ENCODE data around the gene ANAPC5.
"Not testable (repeated sequence)": the region's sequence is repeated elsewhere in the genome, so short reads cannot be mapped to it uniquely, and the experiment has no call there.

Gene ANAPC5

DNA sequence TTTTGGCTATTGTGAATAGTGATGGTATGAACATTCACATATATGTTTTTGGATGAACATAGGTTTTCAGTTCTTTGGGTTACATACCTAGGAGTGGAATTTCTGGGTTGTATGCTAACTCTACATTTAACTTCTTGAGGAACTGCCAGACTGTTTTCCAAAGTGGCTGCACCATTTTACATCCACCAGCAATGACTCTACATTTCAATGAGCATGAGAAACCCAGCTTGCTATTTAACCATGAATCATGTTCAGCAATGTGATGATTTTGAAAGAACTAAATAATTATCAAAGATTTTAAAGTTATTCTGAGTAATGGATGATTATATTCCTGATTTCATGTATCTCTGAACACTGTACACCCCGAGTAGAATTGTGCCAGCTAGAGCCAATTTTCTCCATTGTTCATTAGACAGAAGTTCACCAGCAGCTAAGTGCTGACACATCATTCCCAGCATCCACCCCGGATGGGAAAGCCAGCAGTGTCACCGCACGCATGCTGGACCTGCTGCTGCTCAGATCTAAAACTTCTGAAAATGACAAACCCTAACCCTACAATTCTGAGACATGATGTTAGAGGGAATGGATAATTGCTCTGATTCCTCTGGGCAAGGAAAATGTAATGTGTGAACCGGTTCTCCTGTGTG is 13.3 kb upstream of the ANAPC5 start:
- peak; percentile 30 for DNase-seq

- DNase-seq = peak; percentile 65
Observed at GRCh38 chr12:121364683-121365121, 12.5 kb upstream of the ANAPC5 start.

- DNase-seq = no peak
Observed at GRCh38 chr12:121358073-121358472, 5.9 kb upstream of the ANAPC5 start.

- no peak for DNase-seq
Observed at GRCh38 chr12:121357331-121357730, 5.1 kb upstream of the ANAPC5 start.

GRCh38 chr12:121356657-121357056 is 4.4 kb upstream of the ANAPC5 start:
- no peak for DNase-seq

DNA sequence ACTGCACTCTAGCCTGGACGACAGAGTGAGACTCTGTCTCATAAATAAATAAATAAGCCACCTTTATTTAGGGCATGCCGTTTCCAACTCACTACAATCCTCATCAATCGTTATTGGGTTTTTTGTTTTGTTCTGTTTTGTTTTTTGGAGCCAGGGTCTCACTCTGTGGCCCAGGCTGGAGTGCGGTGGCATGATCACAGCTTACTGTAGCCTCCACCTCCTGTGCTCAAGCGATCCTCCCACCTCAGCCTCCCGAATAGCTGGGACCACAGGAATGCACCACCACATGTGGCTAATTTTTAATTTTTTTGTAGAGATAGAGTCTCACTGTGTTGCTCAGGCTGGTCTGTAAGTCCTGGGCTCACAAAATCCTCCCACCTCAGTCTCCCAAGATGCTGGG is 3.6 kb upstream of the ANAPC5 start:
- DNase-seq = no peak

GRCh38 chr12:121352682-121353018 is 439 bp upstream of the ANAPC5 start:
- DNase-seq = no peak

- DNase-seq = no peak
Observed at GRCh38 chr12:121346747-121347146, 5.5 kb downstream of the ANAPC5 start.

DNA sequence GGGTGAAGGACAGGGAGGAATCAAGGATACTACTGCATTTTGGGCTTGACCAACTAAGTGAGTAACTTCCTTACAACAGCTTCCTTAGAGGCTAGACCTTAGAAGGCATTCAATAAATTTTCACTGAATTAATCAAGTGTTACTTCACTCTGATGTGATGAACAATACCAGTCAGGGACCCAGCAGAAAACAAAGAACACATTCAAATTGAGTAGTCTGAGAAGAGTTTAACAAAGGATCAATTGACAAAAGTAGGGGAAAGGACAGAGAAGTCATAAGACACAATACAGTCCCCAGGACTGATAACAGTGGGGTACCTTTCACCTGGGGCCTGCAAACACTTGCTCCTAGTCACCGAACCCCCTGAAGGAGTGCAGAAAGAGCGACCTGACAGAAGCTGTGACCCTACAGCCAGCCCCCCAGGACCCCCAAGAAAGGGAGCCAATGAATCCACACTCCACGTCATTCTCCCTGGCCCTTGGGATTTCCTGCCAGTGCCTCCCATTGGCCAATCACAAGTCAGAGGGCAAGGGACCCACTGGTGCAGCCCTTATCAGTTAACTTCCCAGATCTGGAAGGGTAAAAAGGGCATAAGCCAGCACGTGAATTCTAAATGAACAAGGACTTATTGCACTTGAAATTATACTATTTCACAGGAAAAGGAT is 6.9 kb downstream of the ANAPC5 start:
- DNase-seq = no peak

DNA sequence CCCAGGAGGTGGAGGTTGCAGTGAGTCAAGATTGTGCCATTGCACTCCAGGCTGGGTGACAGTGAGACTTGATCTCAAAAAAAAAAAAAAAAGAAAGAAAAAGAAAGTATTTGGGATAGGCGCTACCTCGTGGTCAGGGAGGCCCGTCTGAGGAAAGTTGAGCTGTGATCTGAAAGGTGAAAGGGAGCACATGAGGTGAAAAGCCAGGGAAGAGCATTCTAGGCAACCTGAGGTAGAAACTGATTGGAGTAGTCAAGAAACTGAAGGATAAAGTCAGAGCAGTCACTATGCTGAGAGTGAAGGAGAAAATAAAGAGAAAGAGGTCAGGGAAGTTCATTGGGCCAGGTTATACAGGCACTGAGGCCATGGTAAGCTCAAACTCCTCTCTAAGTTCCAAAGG is 7.7 kb downstream of the ANAPC5 start:
- DNase-seq = no peak

- no peak for DNase-seq
Observed at GRCh38 chr12:121337416-121337815, 14.8 kb downstream of the ANAPC5 start.

DNA sequence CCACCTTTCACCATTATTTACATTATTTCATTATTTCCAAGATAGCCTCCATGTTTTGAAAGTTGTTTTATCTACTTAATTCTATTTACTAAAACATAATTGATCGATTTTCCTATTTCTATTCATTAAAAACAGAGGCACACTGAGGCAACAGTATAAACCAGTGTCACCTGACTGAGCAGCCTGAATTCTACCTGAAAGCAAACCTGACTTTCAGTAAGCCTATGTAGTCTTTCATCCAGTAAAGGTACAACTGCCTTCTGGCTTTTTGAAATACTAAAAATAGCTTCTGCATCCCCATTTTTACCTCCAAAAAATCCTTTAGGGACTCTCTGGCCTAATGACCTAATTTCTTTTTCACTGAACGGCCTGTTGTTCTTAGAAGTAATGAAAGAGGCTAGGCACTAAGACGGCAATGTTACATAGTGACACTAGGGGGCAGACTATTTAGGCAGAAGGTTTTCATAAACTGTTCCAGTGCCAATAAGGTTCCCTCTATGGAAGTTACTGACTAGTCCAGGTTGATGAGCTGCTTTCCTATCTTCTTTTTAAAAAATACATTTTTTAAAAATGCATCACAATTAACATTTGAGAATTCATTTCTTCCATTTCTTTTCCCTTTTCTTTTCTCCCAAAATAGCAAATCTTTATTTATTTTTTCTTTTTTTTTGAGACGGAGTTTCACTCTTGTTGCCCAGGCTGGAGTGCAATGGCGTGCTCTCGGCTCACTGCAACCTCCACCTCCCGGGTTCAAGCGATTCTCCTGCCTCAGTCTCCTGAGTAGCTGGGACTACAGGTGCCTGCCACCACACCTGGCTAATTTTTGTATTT is 17.5 kb downstream of the ANAPC5 start:
- DNase-seq = peak; percentile 67

GRCh38 chr12:121333747-121334146 is 18.5 kb downstream of the ANAPC5 start:
- DNase-seq = no peak

GRCh38 chr12:121331248-121331647 is 21.0 kb downstream of the ANAPC5 start:
- DNase-seq = no peak

GRCh38 chr12:121330692-121331091 is 21.5 kb downstream of the ANAPC5 start:
- no peak for DNase-seq

- DNase-seq = no peak
Observed at GRCh38 chr12:121330195-121330594, 22.0 kb downstream of the ANAPC5 start.

GRCh38 chr12:121328620-121329019 is 23.6 kb downstream of the ANAPC5 start:
- no peak for DNase-seq

DNA sequence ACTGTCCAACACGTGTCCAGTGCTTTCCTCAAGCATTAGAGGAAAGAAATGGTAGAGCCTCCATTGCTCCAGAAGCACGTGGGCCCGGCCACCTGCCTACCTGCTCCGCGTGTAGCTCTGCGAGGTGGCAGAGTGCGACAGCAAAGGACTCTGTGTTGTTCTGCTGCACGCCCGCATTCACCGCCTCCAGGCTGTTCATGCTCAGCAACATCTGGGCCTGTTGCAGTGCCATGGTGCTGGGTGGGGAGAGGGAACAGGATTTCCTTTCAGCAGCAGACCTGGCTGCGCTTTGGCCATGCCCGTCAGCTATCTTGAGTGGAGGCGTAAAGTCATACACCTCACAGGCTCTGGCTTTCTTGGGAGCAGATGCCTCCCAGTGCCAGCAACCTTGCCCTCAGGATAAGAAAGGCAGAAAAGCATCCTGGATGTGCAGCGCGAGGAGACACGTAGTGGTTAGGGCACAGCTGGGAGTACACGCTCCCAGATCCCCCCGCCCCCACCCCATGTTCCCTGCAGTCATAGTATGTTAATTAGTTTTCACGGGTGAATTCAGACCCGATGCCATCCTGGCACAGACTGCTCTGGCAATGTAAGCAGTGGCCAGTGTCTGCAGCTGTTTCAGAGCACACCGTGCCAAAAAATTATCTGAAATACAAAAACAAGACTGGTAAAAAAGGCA is 25.1 kb downstream of the ANAPC5 start:
- no peak for DNase-seq

DNA sequence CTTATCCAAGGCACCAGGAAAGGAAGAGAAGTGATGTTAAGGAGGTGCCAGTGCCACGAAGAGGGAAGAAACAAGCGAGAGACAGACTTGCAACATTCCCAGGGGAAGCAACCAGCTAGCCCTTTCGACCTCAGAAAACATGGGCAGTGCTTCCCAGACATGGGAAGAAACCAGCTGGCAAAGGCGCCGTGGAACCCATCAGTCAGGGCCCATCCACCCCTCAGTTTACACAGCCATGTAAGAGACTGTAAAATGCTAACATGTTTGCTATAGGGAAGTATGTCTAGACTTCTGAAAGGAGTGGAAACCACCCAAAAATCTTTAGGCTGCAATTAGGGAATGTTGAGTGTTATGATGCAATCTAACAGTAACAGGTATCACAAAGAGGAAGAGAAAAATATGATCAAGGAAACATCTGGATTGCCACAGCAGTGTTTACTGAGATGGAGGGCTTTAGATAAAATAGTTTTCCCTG is 26.3 kb downstream of the ANAPC5 start:
- peak; percentile 26 for DNase-seq

DNA sequence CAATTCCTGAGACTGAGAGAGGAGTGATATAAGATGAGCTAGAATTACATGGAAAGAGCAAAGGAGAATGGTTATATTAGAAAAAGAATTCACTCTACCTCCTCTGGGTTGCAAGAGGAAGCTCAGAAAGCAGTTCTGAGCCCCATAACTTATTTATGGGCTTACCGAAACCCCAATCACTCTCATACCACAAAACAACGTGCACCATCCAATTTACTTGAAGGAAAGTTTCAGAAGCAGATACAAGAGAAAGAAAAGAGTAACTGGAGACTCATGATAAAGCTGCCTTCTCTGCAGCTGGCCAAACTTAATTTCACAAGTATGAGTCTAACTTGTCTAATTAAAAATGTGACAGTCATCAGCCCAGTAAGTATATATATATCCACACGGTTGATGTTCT is 28.3 kb downstream of the ANAPC5 start:
- DNase-seq = no peak

DNA sequence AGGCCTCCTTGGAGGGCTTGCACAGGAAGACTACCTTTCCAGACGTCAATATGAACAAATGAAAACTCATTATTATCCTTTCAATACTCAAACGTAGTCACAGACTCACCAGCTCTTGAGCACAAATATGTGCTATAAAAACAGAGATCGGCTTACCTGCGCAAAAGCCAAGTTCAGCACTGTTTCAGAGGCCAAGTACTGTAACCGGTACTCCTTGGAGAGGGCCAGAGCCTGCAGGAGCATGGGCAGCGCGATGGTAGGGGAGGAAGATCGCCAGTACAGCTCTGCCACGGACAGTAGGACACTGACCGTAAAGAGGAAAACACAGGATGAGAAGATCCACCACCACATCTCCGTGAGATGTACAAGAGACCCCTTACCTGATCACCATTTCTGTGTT is 34.1 kb downstream of the ANAPC5 start:
- no peak for DNase-seq

- DNase-seq = no peak
Observed at GRCh38 chr12:121314431-121314830, 37.8 kb downstream of the ANAPC5 start.

DNA sequence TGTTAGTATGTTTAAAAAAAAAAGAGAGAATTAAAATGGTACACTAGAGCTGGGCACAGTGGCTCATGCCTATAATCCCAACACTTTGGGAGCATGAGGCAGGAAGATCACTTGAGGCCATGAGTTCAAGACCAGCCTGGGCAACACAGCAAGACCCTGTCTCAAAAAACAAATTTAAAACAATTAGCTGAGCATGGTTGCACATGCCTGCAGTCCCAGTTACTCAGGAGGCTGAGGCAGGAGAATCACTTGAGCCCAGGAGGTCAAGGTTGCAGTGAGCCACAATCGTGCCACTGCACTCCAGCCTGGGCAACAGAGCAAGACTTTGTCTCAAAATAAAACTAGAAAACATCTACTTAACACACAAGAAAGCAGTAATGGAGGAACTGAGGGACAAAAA is 42.0 kb downstream of the ANAPC5 start:
- DNase-seq = not testable (repeated sequence)

Data from fibroblast of skin of scalp (primary cell).